Thyroid gland (tissue), 4 donors: Measurements from ENCODE around the gene AADACL3.

Source experiments
- CTCF ChIP-seq, 6 experiments: fragments of 200-600 bp in 3 of 6; fragments of 450-650 bp in 3 of 6; sonication (generic) in 3 of 6; IDR thresholded peaks; one replicate each; pipeline ENCODE4 v1.5.1; 2016 to 2019; ENCODE audit warnings: antibody characterized with exemption in 6 of 6, mild to moderate bottlenecking in 2 of 6, inconsistent platforms in 1 of 6, moderate library complexity in 1 of 6
- POLR2A ChIP-seq, 2 donors: fragments of 450-650 bp; IDR thresholded peaks; one replicate each; pipeline ENCODE4 v1.6.1; 2017; ENCODE audit warnings: antibody characterized with exemption in 2 of 2, mild to moderate bottlenecking in 2 of 2, moderate library complexity in 1 of 2

GRCh38 chr1:12769031-12769430 is 53.1 kb downstream of the AADACL3 start:
- TF ChIP-seq CTCF (IDR thresholded peaks at IDR 0.05) (no peak), POLR2A (IDR thresholded peaks at IDR 0.05) (no peak)
